WERI-Rb-1 (cell line): ENCODE measurements around the gene TECPR1.

Source experiments
- DNase-seq: peaks from one replicate; pipeline ENCODE4 v3.0.0-alpha.2; 2020
- H3K27ac ChIP-seq: fragments of 250-450 bp; sonication (Bioruptor Pico); 2 replicates; pipeline ENCODE4 v1.5.1; 2020; ENCODE audit warnings: mild to moderate bottlenecking, moderate library complexity
- H3K27me3 ChIP-seq: fragments of 250-450 bp; sonication (Bioruptor Pico); 2 replicates; pipeline ENCODE4 v1.5.1; 2021; ENCODE audit warnings: mild to moderate bottlenecking, low read depth, moderate library complexity; ENCODE audit not compliant: insufficient read depth, severe bottlenecking
- H3K36me3 ChIP-seq: fragments of 250-450 bp; sonication (Bioruptor Pico); 2 replicates; pipeline ENCODE4 v1.5.1; 2020; ENCODE audit warnings: mild to moderate bottlenecking, moderate library complexity
- H3K4me3 ChIP-seq: 2 replicates; pipeline ENCODE4 v1.5.1; 2011; ENCODE audit warnings: low read depth, mild to moderate bottlenecking, control low read depth, low read length
- H3K9me3 ChIP-seq: fragments of 250-450 bp; sonication (Bioruptor Pico); 2 replicates; pipeline ENCODE4 v1.5.1; 2021; ENCODE audit warnings: mild to moderate bottlenecking, moderate library complexity; ENCODE audit not compliant: severe bottlenecking
- TF ChIP-seq, protein P1 (sequence below): IDR thresholded peaks from 2 replicates; pipeline ENCODE4 v1.5.1; 2011; ENCODE audit warnings: low read depth, mild to moderate bottlenecking, control low read depth, inconsistent platforms, low read length

The TECPR1 gene

DNA sequence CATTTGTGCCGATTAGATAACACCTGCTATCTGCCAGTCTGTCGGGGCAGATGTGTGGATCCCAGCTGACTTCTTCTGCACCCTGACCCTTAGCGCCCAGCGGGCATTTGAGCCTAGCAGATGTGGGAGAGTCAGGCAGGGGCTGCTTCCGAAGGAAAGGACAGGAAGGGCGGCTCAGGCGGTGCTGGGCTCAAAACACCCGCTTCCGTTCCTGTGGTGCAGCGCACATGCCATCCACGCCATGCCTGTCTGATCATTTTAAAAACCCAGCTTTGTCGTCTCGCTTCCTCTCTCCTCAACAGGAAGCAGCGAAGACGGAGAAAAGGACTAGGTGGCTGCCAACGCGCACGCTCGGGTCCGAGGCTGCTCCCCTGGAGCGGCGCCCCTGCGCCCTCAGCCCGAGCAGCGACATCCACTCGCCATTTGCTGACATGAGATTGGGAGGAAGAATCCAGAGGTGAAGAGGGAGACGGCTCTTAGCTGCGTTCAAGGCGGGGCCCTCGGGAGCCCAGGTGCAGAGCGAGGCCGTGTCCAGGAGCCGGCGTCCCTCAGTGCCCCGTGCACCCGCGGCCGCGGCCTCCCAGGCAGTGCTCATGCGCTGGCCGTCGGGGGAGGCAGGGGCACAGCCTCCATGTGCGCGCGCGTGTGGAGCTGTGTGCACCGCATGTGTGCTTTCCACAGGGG lies 46.7 kb downstream of the TECPR1 start:
- H3K27ac ChIP-seq: no peak overlapping the region
- peaks cover 20% of the 10 kb centered on the region for H3K36me3 ChIP-seq
- H3K9me3 ChIP-seq: no peaks in the 10 kb centered on the region
- no peaks in the 10 kb centered on the region for H3K27me3 ChIP-seq
- no peak overlapping the region for H3K4me3 ChIP-seq
- TF ChIP-seq, protein P1, sequence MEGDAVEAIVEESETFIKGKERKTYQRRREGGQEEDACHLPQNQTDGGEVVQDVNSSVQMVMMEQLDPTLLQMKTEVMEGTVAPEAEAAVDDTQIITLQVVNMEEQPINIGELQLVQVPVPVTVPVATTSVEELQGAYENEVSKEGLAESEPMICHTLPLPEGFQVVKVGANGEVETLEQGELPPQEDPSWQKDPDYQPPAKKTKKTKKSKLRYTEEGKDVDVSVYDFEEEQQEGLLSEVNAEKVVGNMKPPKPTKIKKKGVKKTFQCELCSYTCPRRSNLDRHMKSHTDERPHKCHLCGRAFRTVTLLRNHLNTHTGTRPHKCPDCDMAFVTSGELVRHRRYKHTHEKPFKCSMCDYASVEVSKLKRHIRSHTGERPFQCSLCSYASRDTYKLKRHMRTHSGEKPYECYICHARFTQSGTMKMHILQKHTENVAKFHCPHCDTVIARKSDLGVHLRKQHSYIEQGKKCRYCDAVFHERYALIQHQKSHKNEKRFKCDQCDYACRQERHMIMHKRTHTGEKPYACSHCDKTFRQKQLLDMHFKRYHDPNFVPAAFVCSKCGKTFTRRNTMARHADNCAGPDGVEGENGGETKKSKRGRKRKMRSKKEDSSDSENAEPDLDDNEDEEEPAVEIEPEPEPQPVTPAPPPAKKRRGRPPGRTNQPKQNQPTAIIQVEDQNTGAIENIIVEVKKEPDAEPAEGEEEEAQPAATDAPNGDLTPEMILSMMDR: no peak
- DNase-seq: no peak

DNA sequence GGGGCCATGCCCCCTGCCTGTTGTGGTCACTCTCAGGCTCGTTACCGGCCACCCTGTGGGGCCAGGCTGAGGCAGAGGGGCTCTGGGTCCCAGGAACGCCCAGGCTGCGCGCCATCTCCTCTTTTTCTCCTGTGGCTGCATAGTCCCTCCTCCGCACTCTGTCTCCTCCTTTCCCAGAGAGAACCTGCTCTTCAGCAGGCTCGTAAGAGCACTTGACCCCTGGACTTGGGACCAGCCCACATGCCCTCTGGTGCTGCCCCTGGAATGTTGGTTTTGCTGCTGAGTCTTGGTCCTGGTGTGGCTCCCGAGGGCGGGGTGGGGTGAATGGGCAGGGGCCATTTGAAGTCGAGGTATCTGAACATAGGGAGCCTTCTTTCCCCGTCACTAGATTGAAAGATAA lies 47.4 kb downstream of the TECPR1 start:
- no peak overlapping the region for H3K4me3 ChIP-seq
- H3K27me3 ChIP-seq: no peaks in the 10 kb centered on the region
- H3K9me3 ChIP-seq: no peaks in the 10 kb centered on the region
- TF ChIP-seq, protein P1: no peak
- no peak for DNase-seq
- peaks cover 20% of the 10 kb centered on the region for H3K36me3 ChIP-seq
- no peak overlapping the region for H3K27ac ChIP-seq

DNA sequence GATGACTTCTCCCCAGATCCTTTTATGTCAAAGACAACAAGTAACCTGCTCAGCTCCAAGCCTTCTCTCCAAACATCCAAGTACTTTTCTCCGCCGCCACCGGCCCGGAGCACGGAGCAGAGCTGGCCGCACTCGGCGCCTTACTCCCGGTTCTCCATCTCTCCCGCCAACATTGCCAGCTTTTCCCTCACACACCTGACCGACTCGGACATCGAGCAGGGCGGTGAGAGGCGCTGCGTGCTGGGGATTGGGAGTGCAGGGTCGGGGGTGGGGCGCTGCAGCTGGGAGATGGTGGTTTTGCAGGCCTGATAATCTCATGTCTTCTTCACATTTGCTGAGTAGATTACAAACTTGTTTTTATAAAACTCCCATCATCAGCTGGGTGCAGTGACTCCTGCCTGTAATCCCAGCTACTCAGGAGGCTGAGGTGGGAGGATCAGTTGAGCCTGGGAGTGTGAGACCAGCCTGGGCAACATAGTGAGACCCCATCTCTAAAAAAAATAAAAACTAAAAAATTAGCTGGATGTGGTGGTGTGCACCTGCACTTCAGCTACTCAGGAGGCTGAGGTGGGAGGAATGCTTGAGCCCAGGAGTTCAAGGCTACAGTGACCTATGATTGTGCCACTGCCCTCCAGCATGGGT lies 47.9 kb downstream of the TECPR1 start:
- Histone ChIP-seq H3K4me3 (no peak overlapping the region), H3K27me3 (no peaks in the 10 kb centered on the region), H3K9me3 (no peaks in the 10 kb centered on the region), H3K27ac (no peak overlapping the region), H3K36me3 (peaks cover 20% of the 10 kb centered on the region)
- DNase-seq: no peak
- TF ChIP-seq, protein P1: no peak

DNA sequence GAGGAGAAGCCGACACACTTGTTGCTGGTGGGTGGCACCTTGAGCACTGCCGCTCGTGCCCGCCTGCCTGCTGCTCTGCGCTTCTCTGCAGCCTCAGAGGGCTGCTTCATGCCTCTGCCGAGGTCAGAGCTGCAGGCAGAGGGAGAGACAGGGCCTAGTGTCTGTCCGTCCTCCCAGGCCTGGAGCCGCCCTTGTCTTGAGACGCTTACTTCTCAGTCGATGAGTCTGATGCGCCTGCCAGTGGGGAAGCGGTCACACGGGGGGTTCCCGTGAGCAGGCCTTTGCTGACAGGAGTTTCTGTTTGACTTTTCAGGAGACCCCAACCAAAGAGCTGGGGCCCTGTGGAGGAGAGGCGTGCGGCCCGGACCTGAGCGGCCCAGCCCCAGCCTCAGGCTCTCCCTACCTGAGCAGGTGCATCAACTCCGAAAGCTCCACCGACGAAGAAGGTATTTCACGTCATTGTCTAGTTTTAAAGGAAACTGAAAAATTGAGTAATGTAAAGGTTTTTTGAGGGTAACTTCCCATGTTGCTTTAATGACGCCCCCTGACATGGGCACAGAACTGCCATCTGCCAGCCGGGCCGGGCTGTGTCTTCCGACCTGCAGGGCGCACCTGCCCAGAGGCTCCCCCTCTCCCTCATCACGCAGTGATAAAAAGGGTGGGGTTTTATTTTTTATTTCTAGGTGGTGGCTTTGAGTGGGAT lies 48.6 kb downstream of the TECPR1 start:
- Histone ChIP-seq H3K36me3 (peaks cover 20% of the 10 kb centered on the region), H3K27ac (no peak overlapping the region), H3K9me3 (no peaks in the 10 kb centered on the region), H3K27me3 (no peaks in the 10 kb centered on the region), H3K4me3 (no peak overlapping the region)
- TF ChIP-seq, protein P1: no peak
- DNase-seq: no peak

DNA sequence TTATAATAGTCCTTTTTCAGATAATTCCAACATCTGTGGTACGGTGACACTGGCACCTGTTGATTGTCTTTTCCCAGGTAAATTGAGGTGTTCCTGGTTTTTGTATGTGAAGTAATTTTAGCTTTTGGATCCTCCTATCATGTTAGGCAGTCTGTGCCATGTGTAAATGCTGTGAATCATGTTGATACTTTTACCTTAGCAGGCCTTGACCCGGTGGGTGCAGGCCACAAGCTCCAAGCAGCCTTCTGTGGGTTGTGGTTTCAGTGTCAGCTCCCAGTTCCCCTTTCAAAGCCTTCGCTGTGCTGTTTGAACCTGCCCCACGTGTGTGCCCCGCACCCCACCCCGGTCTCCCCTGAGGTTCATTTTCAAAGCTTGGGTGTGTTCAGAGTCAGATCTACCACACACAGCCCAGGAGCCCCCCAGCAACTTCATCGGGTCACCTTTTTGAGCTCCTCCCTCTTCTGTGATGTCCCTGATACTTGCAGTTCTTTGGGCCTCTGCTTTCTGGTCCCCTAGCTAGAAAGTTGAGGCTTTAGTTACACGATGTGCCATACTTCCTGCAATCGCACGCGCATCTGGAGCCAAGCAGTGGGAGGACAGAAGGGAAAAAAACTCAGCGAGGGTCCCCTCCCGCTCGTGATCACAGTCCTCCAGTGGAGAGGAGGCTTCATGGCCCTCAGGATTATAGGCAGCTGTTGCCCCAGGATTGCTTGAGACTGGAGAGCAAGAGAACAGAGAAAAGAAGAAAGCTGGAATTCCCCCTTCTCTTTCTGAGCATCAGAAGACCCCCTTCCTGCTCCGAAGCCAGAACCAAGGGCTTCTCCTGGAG lies 49.5 kb downstream of the TECPR1 start:
- Histone ChIP-seq H3K36me3 (peaks cover 20% of the 10 kb centered on the region), H3K4me3 (no peak overlapping the region), H3K9me3 (no peaks in the 10 kb centered on the region), H3K27ac (no peak overlapping the region), H3K27me3 (no peaks in the 10 kb centered on the region)
- TF ChIP-seq, protein P1: no peak
- no peak for DNase-seq
